ENCODE measurements around the gene XPC. TPM values are rescaled to one million over a fixed set of nuclear protein-coding genes. Genes with fewer than 3 reads are reported as not detected.

The XPC gene
- polyA plus RNA-seq, 1 experiment = 36.9 TPM

DNA sequence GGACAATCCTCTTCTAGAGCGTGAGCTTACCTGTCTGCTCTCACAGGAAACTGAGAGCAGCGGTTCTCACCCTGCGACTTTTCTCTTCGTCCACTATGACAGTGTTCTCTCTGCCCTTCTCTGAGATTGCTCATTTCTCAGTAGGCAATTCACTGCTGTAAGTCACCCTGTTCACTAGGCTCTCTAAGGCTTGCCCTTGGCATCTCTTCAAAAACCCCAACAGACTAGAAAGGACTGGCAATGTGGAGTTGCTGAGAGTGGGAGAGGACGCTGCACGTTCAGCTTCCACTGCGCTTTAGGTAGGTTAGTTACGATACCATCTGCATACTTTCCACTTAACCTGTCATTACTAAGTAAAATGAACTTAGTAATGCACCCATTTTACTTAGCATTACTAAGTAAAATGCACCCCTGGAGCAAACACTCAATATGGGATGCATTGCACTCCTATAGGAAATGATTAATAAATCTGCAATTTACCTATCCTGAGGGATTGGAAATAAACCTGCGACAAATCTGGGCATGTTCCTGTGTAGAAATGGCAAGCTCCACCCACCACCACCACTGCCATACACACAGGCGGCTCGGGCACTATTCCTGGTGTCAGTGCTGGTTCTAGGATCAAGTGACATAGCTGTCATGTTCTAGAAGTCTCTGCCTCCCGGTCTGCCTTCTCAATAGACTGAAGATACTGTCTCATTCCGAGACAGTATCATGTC lies 21.4 kb downstream of the XPC start:
- Histone ChIP-seq H3K36me3 (ENCODE audit: control insufficient read depth, insufficient read depth, low read length) (peaks cover 47% of the 10 kb centered on the region), H3K4me3 (ENCODE audit: low read depth, low read length) (no peak overlapping the region), H3K27me3 (ENCODE audit: control insufficient read depth, insufficient read depth, low read length) (no peaks in the 10 kb centered on the region)
- CTCF ChIA-PET = no interaction called here
- TF ChIP-seq, protein P1, sequence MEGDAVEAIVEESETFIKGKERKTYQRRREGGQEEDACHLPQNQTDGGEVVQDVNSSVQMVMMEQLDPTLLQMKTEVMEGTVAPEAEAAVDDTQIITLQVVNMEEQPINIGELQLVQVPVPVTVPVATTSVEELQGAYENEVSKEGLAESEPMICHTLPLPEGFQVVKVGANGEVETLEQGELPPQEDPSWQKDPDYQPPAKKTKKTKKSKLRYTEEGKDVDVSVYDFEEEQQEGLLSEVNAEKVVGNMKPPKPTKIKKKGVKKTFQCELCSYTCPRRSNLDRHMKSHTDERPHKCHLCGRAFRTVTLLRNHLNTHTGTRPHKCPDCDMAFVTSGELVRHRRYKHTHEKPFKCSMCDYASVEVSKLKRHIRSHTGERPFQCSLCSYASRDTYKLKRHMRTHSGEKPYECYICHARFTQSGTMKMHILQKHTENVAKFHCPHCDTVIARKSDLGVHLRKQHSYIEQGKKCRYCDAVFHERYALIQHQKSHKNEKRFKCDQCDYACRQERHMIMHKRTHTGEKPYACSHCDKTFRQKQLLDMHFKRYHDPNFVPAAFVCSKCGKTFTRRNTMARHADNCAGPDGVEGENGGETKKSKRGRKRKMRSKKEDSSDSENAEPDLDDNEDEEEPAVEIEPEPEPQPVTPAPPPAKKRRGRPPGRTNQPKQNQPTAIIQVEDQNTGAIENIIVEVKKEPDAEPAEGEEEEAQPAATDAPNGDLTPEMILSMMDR (IDR thresholded peaks at IDR 0.05; ENCODE audit: insufficient read depth, low read depth, low read length) = no peak
- POLR2A ChIA-PET = no interaction called here
- DNase-seq (ENCODE audit: low read depth) = no peak

DNA sequence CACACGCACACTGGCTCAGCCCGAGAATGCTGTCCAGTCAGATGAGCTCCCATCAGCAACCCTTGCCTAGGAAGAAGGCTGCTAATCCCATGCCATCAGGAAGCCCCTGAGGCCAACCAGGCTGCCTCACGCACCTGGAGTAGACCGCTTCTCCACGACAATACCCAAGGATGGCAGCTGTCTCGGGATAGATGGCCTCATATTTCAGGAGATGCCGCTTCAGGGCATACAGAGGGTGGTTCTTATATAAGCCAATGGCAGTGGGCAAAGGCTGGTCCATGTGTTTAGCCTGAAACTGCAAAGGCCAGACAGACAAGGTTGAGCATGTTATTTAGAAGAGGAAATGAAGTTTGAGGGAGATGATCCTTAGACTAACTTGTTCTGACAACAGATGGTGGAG lies 22.2 kb downstream of the XPC start:
- DNase-seq (ENCODE audit: low read depth) = no peak
- Histone ChIP-seq H3K36me3 (ENCODE audit: control insufficient read depth, insufficient read depth, low read length) (peaks cover 52% of the 10 kb centered on the region), H3K4me3 (ENCODE audit: low read depth, low read length) (no peak overlapping the region), H3K27me3 (ENCODE audit: control insufficient read depth, insufficient read depth, low read length) (no peaks in the 10 kb centered on the region)
- POLR2A ChIA-PET = no interaction called here
- CTCF ChIA-PET = no interaction called here
- TF ChIP-seq, protein P1 (IDR thresholded peaks at IDR 0.05; ENCODE audit: insufficient read depth, low read depth, low read length) = no peak

DNA sequence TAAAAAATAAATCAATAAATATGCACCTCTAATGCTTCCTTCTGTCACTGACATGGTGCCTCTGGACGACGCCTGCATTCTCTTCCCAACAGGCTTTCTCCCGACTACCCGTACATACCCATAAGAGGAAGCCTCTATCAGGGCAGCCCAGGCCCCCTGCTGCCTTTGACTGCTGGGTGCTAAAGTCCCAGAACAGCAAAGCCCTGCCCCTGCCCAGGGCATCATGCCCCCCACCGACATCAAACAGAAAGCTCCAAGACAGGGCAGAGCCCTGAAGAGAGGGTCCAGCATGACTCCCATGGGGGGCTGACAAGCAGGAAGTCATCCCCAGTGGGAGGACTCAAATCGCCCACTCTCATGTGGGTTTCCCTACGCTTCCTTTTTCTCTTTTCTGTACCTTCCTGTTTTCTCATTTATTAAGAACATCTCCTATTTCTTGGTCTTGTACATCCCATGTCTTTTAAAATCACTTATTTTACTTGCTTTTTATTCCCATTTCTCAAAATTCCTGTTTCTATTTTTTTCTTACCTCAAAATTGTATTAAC lies 23.4 kb downstream of the XPC start:
- ChIA-PET CTCF (no interaction called here), POLR2A (no interaction called here)
- Histone ChIP-seq H3K27me3 (ENCODE audit: control insufficient read depth, insufficient read depth, low read length) (no peaks in the 10 kb centered on the region), H3K4me3 (ENCODE audit: low read depth, low read length) (no peak overlapping the region), H3K36me3 (ENCODE audit: control insufficient read depth, insufficient read depth, low read length) (peaks cover 46% of the 10 kb centered on the region)
- no peak for DNase-seq (ENCODE audit: low read depth)
- TF ChIP-seq, protein P1 (IDR thresholded peaks at IDR 0.05; ENCODE audit: insufficient read depth, low read depth, low read length) = no peak

DNA sequence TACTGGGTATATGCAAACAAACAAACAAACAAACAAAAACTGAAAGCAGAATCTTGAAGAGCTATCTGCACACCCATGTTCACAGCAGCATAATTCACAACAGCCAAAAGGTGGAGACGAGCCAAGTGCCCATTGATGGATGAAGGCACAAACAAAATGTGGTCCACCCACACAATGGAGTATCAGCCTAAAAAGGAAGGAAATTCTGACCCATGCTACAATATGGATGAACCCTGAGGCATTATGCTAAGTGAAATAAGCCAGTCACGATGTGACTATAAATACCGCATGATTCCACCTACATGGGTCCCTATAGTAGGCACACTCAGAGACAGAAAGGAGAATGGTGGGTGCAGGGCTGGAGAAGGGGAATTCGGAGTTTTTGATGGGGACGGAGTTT lies 24.1 kb downstream of the XPC start:
- no peak for DNase-seq (ENCODE audit: low read depth)
- Histone ChIP-seq H3K4me3 (ENCODE audit: low read depth, low read length) (no peak overlapping the region), H3K27me3 (ENCODE audit: control insufficient read depth, insufficient read depth, low read length) (no peaks in the 10 kb centered on the region), H3K36me3 (ENCODE audit: control insufficient read depth, insufficient read depth, low read length) (peaks cover 46% of the 10 kb centered on the region)
- POLR2A ChIA-PET = no interaction called here
- CTCF ChIA-PET = no interaction called here
- TF ChIP-seq, protein P1 (IDR thresholded peaks at IDR 0.05; ENCODE audit: insufficient read depth, low read depth, low read length) = no peak

DNA sequence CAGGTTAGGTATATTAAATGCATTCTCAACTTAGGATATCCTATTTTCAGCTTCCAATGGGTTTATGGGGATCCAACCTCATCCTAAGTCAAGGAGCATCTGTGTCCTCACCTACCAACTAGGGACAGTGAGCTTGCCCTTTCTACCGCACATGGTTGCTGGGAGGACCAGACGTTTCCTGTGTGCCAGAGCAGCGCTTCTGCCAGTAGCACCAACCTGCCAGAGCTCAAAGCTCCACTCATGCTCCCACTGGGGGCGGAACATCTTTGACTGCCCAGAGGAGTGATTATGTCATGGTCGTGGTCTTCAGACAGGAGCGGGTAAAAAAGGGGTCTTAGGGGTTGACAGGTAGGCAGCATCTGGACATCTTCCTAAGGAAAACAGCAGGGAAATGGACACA lies 24.7 kb downstream of the XPC start:
- TF ChIP-seq, protein P1 (IDR thresholded peaks at IDR 0.05; ENCODE audit: insufficient read depth, low read depth, low read length) = no peak
- Histone ChIP-seq H3K27me3 (ENCODE audit: control insufficient read depth, insufficient read depth, low read length) (no peaks in the 10 kb centered on the region), H3K36me3 (ENCODE audit: control insufficient read depth, insufficient read depth, low read length) (peaks cover 43% of the 10 kb centered on the region), H3K4me3 (ENCODE audit: low read depth, low read length) (no peak overlapping the region)
- ChIA-PET POLR2A (no interaction called here), CTCF (interaction anchor here (1.2 to 1.9 kb wide), 2 partner anchors 8 to 19 kb away, joined by 3 to 4 read pairs; no protein-coding TSS in a partner anchor)
- DNase-seq (ENCODE audit: low read depth) = no peak
